Vagina (tissue), 2 donors: Measurements from ENCODE around the gene MROH9.

Experiments used
- POLR2AphosphoS5 ChIP-seq, 2 donors: sonication (generic); formaldehyde crosslinking; IDR thresholded peaks; one replicate each; pipeline ENCODE4 v1.9.0; 2017; ENCODE audit warnings: antibody characterized with exemption in 2 of 2, mild to moderate bottlenecking in 2 of 2, low read depth in 1 of 2; ENCODE audit not compliant: insufficient read depth in 1 of 2
- TF ChIP-seq, protein P1 (sequence below), 3 experiments: fragments of 450-650 bp in 2 of 3; fragments of 200-600 bp in 1 of 3; sonication (generic) in 1 of 3; IDR thresholded peaks; one replicate each; pipeline ENCODE4 v1.5.1; 2017 to 2019; ENCODE audit warnings: antibody characterized with exemption in 3 of 3, mild to moderate bottlenecking in 2 of 3, moderate library complexity in 2 of 3

GRCh38 chr1:170939476-170939875 lies 4.1 kb downstream of the MROH9 start:
- TF ChIP-seq, protein P1, sequence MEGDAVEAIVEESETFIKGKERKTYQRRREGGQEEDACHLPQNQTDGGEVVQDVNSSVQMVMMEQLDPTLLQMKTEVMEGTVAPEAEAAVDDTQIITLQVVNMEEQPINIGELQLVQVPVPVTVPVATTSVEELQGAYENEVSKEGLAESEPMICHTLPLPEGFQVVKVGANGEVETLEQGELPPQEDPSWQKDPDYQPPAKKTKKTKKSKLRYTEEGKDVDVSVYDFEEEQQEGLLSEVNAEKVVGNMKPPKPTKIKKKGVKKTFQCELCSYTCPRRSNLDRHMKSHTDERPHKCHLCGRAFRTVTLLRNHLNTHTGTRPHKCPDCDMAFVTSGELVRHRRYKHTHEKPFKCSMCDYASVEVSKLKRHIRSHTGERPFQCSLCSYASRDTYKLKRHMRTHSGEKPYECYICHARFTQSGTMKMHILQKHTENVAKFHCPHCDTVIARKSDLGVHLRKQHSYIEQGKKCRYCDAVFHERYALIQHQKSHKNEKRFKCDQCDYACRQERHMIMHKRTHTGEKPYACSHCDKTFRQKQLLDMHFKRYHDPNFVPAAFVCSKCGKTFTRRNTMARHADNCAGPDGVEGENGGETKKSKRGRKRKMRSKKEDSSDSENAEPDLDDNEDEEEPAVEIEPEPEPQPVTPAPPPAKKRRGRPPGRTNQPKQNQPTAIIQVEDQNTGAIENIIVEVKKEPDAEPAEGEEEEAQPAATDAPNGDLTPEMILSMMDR (IDR thresholded peaks at IDR 0.05): no peak
- TF ChIP-seq POLR2AphosphoS5 (IDR thresholded peaks at IDR 0.05; ENCODE audit: insufficient read depth in 1 of 2, low read depth in 1 of 2): no peak
